ENCODE data around the gene CBLB. TPM values are rescaled to one million over a fixed set of nuclear protein-coding genes. Genes with fewer than 3 reads are reported as not detected.

The CBLB gene
- total and polyA plus RNA-seq, 9 of the 15 experiments (the other 6 are each of a cell fraction or from before 2014, with no cell fraction given) = 1.8 to 8.1 (median 5.3) TPM

DNA sequence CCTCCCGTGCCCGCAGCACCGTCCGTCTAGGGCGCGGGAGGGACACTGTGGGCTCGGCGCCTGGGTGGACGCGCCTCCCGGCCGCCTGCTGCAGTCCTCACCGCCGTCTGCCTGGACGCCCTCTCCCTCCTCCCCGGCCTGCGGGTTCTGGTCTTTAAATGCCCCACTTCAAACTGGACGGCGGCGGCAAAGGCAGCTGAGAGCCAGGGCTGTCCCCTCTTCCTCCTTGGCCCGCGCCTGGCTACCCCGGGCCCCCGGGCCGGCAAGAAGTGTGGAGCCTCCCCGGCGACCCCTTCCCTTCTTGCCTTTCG lies 426 bp downstream of the CBLB start:
- POLR2A ChIA-PET = no interaction called here
- ATAC-seq (peak; percentile 65), DNase-seq (ENCODE audit: extremely low read depth in 1 of 4, low spot score in 3 of 4) (peak; percentile 12 to 37 (median 20)), FAIRE-seq (no peak)
- in situ Hi-C loops (cut with MboI) = no loop called here
- H3K79me2 ChIP-seq (ENCODE audit: control insufficient read depth, insufficient read depth, low read length) = peaks cover 12% of the 10 kb centered on the region
- H3K4me2 ChIP-seq (ENCODE audit: insufficient read depth, low read length) = peak overlapping the region; percentile 88
- peak overlapping the region; percentile 67 for H3K27ac ChIP-seq (ENCODE audit: extremely low read depth, low read depth, low read length)
- H3K9ac ChIP-seq (ENCODE audit: insufficient read depth in 1 of 2, low read depth in 2 of 2, low read length in 2 of 2) = peak overlapping the region; percentile 79 to 96
- CTCF ChIA-PET (ENCODE audit: low intra/inter-chr PET ratio) = no interaction called here
- H2AFZ ChIP-seq (ENCODE audit: low read depth, low read length) = peak overlapping the region; percentile 86
- peak overlapping the region; percentile 76 for H3K4me3 ChIP-seq
- peaks cover 8 to 10% of the 10 kb centered on the region in 2 experiments; a peak in 4 of 5 replicates for H3K4me1 ChIP-seq (replicated peaks in 1 of 2; ENCODE audit: control insufficient read depth in 2 of 2, insufficient read depth in 2 of 2, low read length in 2 of 2)
- intact Hi-C loops (cut with micrococcal nuclease) = no loop called here
- H3K27me3 ChIP-seq (ENCODE audit: control insufficient read depth in 2 of 2, insufficient read depth in 2 of 2, low read length in 2 of 2) = no peaks in the 10 kb centered on the region
- no peaks in the 10 kb centered on the region for H3K9me3 ChIP-seq (replicated peaks; ENCODE audit: control insufficient read depth, insufficient read depth, low read depth, low read length)
- no peaks in the 10 kb centered on the region for H3K9me1 ChIP-seq (ENCODE audit: control insufficient read depth, insufficient read depth, low read length)
- BruUV-seq (replicated peaks) = no TSS peak
- peaks cover 3% of the 10 kb centered on the region; the same call in 1 of the 3 replicates for H3K36me3 ChIP-seq (ENCODE audit: control insufficient read depth, insufficient read depth, low read length)
- 0% methylated on average over 5 of the region's 28 CpGs for WGBS (ENCODE audit: insufficient coverage, low coverage, missing lambda C conversion rate)
- no peaks in the 10 kb centered on the region for H4K20me1 ChIP-seq (replicated peaks; ENCODE audit: control insufficient read depth, insufficient read depth, low read length)
- TF ChIP-seq BCL6 (CRISPR knock-in tag; IDR thresholded peaks at IDR 0.05) (no peak), LEF1 (IDR thresholded peaks at IDR 0.05) (no peak), YBX1 (IDR thresholded peaks at IDR 0.05) (no peak), ZNF212 (CRISPR knock-in tag; IDR thresholded peaks at IDR 0.05) (no peak), CTBP1 (IDR thresholded peaks at IDR 0.05; ENCODE audit: borderline replicate concordance) (0 out of 2 replicates have a peak, but pooled peaks have one; percentile 3), CHD1 (IDR thresholded peaks at IDR 0.05; ENCODE audit: low read length) (peak; percentile 48), ZNF707 (CRISPR knock-in tag; conservative IDR thresholded peaks at IDR 0.05) (no peak), U2AF1 (optimal IDR thresholded peaks at IDR 0.05; ENCODE audit: low read depth, low read length) (no peak), HDAC1 (IDR thresholded peaks at IDR 0.05) (0 out of 4 replicates have a peak, but pooled peaks of 1 of the 2 experiments have one; percentile 32), HDAC3 (IDR thresholded peaks at IDR 0.05; ENCODE audit: borderline replicate concordance, partially characterized antibody) (no peak), CBFA2T3 (IDR thresholded peaks at IDR 0.05) (no peak), TCFL5 (CRISPR knock-in tag; conservative IDR thresholded peaks at IDR 0.05) (no peak), CXXC5 (CRISPR knock-in tag; IDR thresholded peaks at IDR 0.05) (peak; percentile 4; the same call in 1 of the 2 replicates), CBX8 (IDR thresholded peaks at IDR 0.05; ENCODE audit: borderline replicate concordance, extremely low read depth, low read depth, low read length, poor library complexity, severe bottlenecking) (no peak), NFIC (IDR thresholded peaks at IDR 0.05) (peak; percentile 30; the same call in 1 of the 2 replicates), ZNF431 (CRISPR knock-in tag; IDR thresholded peaks at IDR 0.05) (0 out of 2 replicates have a peak, but pooled peaks have one; percentile 7), ZC3H8 (IDR thresholded peaks at IDR 0.05) (no peak)
- TF ChIP-seq, protein P1, sequence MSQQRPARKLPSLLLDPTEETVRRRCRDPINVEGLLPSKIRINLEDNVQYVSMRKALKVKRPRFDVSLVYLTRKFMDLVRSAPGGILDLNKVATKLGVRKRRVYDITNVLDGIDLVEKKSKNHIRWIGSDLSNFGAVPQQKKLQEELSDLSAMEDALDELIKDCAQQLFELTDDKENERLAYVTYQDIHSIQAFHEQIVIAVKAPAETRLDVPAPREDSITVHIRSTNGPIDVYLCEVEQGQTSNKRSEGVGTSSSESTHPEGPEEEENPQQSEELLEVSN (IDR thresholded peaks at IDR 0.05; ENCODE audit: borderline replicate concordance in 1 of 2, extremely low read depth in 1 of 2, insufficient read depth in 1 of 2, insufficient read length in 1 of 2, low read depth in 1 of 2, low read length in 1 of 2, poor library complexity in 1 of 2, severe bottlenecking in 1 of 2) = peak in 1 of 2 experiments; percentile 34
- TF ChIP-seq, protein P2, sequence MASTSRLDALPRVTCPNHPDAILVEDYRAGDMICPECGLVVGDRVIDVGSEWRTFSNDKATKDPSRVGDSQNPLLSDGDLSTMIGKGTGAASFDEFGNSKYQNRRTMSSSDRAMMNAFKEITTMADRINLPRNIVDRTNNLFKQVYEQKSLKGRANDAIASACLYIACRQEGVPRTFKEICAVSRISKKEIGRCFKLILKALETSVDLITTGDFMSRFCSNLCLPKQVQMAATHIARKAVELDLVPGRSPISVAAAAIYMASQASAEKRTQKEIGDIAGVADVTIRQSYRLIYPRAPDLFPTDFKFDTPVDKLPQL (IDR thresholded peaks at IDR 0.05; ENCODE audit: extremely low read depth, insufficient read length) = no peak
- TF ChIP-seq, protein P3, sequence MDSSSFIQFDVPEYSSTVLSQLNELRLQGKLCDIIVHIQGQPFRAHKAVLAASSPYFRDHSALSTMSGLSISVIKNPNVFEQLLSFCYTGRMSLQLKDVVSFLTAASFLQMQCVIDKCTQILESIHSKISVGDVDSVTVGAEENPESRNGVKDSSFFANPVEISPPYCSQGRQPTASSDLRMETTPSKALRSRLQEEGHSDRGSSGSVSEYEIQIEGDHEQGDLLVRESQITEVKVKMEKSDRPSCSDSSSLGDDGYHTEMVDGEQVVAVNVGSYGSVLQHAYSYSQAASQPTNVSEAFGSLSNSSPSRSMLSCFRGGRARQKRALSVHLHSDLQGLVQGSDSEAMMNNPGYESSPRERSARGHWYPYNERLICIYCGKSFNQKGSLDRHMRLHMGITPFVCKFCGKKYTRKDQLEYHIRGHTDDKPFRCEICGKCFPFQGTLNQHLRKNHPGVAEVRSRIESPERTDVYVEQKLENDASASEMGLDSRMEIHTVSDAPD (CRISPR knock-in tag; IDR thresholded peaks at IDR 0.05) = no peak

Data from K562 (cell line).